ENCODE data around the gene FAM98C. TPM values are rescaled to one million over a fixed set of nuclear protein-coding genes. Genes with fewer than 3 reads are reported as not detected.

Gene FAM98C
- total and polyA plus RNA-seq, 9 donors = 7.8 to 23.7 (median 18.8) TPM

DNA sequence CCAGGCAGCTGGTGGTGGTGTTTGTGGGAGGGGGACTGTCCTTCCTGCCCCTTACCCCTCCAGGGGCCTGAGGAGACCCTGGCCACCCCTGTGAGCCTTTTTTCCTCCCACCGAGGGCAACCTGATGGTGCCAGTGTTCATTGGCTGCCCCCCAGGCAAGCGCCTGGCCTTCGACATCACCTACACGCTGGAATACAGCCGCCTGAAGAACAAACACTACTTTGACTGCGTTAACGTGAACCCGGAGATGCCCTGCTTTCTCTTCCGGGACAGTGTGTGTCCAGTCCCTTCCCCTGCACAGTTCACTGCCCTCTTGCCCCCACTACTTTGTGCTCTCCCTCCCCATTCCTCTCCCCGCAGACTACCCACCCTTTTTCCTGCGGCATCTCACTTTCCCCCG is 35.9 kb upstream of the FAM98C start:
- intact Hi-C loops (cut with DNase I) = no loop called here
- no peaks in the 10 kb centered on the region for H3K36me3 ChIP-seq
- WGBS, 3 donors = 70 to 72% (median 70%) methylated on average over 12 of the region's 12 CpGs
- no peak for DNase-seq
- no peaks in the 10 kb centered on the region for H3K27me3 ChIP-seq
- H3K4me3 ChIP-seq = no peak overlapping the region
- H3K9me3 ChIP-seq = no peaks in the 10 kb centered on the region
- no peak overlapping the region for H3K27ac ChIP-seq
- H3K4me1 ChIP-seq (ENCODE audit: insufficient read depth) = peaks cover under 1% of the 10 kb centered on the region
- no peak for TF ChIP-seq EP300 (IDR thresholded peaks at IDR 0.05)

DNA sequence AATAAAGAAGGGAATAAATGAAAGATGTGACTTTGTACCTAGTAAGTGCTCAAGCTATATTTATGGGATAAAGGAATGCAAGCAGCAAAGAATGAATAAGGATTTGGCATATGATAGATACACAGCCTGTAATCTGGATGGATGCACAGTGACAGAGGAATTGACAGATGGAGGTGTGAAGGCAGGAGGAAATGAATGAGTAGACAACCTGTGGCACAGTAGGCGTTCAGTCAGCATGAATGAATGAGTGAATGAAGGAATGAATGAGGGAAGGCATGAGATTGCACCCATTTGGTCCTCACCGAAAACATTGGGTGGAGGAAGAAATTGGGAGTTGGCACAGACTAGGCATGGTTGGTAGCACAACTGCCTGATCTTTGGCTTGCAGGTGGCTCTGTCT is 33.3 kb upstream of the FAM98C start:
- Histone ChIP-seq H3K9me3 (no peaks in the 10 kb centered on the region), H3K4me1 (ENCODE audit: insufficient read depth) (no peaks in the 10 kb centered on the region), H3K27me3 (no peaks in the 10 kb centered on the region), H3K27ac (no peak overlapping the region), H3K4me3 (no peak overlapping the region), H3K36me3 (no peaks in the 10 kb centered on the region)
- 83 to 88% (median 86%) methylated on average over 2 of the region's 2 CpGs for WGBS, 3 donors
- TF ChIP-seq EP300 (IDR thresholded peaks at IDR 0.05) (no peak), POLR2A (IDR thresholded peaks at IDR 0.05) (no peak)
- TF ChIP-seq, protein P1, sequence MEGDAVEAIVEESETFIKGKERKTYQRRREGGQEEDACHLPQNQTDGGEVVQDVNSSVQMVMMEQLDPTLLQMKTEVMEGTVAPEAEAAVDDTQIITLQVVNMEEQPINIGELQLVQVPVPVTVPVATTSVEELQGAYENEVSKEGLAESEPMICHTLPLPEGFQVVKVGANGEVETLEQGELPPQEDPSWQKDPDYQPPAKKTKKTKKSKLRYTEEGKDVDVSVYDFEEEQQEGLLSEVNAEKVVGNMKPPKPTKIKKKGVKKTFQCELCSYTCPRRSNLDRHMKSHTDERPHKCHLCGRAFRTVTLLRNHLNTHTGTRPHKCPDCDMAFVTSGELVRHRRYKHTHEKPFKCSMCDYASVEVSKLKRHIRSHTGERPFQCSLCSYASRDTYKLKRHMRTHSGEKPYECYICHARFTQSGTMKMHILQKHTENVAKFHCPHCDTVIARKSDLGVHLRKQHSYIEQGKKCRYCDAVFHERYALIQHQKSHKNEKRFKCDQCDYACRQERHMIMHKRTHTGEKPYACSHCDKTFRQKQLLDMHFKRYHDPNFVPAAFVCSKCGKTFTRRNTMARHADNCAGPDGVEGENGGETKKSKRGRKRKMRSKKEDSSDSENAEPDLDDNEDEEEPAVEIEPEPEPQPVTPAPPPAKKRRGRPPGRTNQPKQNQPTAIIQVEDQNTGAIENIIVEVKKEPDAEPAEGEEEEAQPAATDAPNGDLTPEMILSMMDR (IDR thresholded peaks at IDR 0.05) = no peak
- intact Hi-C loops (cut with DNase I) = no loop called here
- DNase-seq = no peak

DNA sequence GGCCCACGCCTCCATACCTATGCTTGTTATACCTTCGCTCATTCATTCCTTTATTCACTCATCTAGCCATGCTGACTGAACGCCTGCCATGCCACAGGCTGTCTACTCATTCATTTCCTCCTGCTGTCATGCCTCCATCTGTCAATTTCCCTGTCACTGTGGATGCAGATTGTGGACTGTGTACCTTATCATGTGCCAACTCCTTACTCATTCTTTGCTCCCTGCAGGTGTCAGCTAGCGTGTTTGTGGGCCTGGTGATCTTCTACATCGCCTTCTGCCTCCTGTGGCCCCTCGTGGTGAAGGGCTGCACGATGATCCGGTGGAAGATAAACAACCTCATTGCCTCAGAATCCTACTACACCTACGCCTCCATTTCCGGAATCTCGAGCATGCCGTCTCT is 32.6 kb upstream of the FAM98C start:
- WGBS, 3 donors = 66 to 71% (median 69%) methylated on average over 12 of the region's 12 CpGs
- no peak overlapping the region for H3K27ac ChIP-seq
- H3K9me3 ChIP-seq = no peaks in the 10 kb centered on the region
- peaks cover 2% of the 10 kb centered on the region for H3K4me1 ChIP-seq (ENCODE audit: insufficient read depth)
- H3K4me3 ChIP-seq = no peak overlapping the region
- H3K27me3 ChIP-seq = no peaks in the 10 kb centered on the region
- H3K36me3 ChIP-seq = no peaks in the 10 kb centered on the region
- intact Hi-C loops (cut with DNase I) = loop anchor here in 1 of 4 donors (5.0 kb wide), 1 partner anchor 33 kb away; the partner anchor contains the start of gene CATSPERG
- DNase-seq = no peak
- TF ChIP-seq POLR2A (IDR thresholded peaks at IDR 0.05) = no peak
- TF ChIP-seq, protein P1 (IDR thresholded peaks at IDR 0.05) = no peak
- no peak for TF ChIP-seq EP300 (IDR thresholded peaks at IDR 0.05)

DNA sequence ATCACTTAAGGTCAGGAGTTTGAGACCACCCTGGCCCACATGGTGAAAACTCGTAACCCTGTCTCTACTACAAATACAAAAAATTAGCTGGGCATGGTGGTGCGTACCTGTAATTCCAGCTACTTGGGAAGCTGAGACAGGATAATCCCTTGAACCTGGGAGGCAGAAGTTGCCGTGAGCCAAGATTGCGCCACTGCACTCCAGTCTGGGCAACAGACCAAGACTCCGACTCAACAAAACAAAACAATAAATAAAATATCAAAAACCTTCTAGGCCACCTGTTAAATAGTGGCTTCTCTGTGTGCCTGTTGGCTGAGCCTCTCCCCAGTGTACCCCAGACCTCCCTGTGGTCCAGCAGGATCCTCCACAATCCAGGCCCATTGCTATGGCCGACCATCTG is 31.8 kb upstream of the FAM98C start:
- 50 to 65% (median 50%) methylated on average over 6 of the region's 6 CpGs for WGBS, 3 donors
- H3K36me3 ChIP-seq = no peaks in the 10 kb centered on the region
- H3K27me3 ChIP-seq = no peaks in the 10 kb centered on the region
- peaks cover 10% of the 10 kb centered on the region for H3K4me1 ChIP-seq (ENCODE audit: insufficient read depth)
- no peak overlapping the region for H3K4me3 ChIP-seq
- no peak for DNase-seq
- intact Hi-C loops (cut with DNase I) = loop anchor here in 1 of 4 donors (5.0 kb wide), 1 partner anchor 34 kb away; the partner anchor contains the start of gene CATSPERG
- H3K9me3 ChIP-seq = no peaks in the 10 kb centered on the region
- H3K27ac ChIP-seq = no peak overlapping the region
- TF ChIP-seq, protein P1 (IDR thresholded peaks at IDR 0.05) = no peak
- TF ChIP-seq POLR2A (IDR thresholded peaks at IDR 0.05) = no peak

DNA sequence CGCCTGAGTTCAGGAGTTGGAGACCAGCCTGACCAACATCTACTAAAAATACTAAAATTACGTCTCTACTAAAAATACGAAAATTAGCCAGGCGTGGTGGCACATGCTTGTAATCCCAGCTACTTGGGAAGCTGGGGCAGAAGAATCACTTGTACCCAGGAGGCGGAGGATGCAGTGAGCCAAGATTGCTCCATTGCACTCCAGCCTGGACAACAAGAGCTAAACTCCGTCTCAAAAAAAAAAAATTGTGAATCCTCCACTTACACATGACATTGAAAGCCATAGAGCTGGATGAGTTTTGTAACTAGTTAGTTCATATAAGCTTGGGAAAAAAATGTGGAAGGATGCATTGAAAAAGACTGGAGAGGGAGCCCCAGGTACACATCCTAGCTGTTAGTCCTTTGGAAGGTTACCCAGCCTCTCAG is 29.0 kb upstream of the FAM98C start:
- Histone ChIP-seq H3K4me3 (peak overlapping the region; percentile 70), H3K27ac (peak overlapping the region in 1 of 2 donors; percentile 59), H3K36me3 (no peaks in the 10 kb centered on the region), H3K9me3 (no peaks in the 10 kb centered on the region), H3K27me3 (no peaks in the 10 kb centered on the region), H3K4me1 (ENCODE audit: insufficient read depth) (peaks cover 15% of the 10 kb centered on the region)
- TF ChIP-seq POLR2A (IDR thresholded peaks at IDR 0.05) = no peak
- TF ChIP-seq, protein P1 (IDR thresholded peaks at IDR 0.05) = no peak
- no peak for TF ChIP-seq EP300 (IDR thresholded peaks at IDR 0.05)
- 51 to 59% (median 55%) methylated on average over 6 of the region's 6 CpGs for WGBS, 3 donors
- no peak for DNase-seq
- intact Hi-C loops (cut with DNase I) = loop anchor here in 1 of 4 donors (5.0 kb wide), 1 partner anchor 37 kb away; the partner anchor contains the start of gene CATSPERG
